Heart left ventricle (tissue), 13 donors: ENCODE data around the gene SLC26A4.

Experiments
- CTCF ChIP-seq, 12 donors: fragments of 200-600 bp; sonication (generic) in 4 of 12; IDR thresholded peaks; one replicate each; pipeline versions ENCODE4 v1.5.0 to v1.8.0; 2018 to 2022; ENCODE audit warnings: antibody characterized with exemption in 12 of 12, mild to moderate bottlenecking in 5 of 12
- POLR2A ChIP-seq, 2 donors: fragments of 450-650 bp; IDR thresholded peaks; one replicate each; pipeline ENCODE4 v1.6.1; 2017; ENCODE audit warnings: antibody characterized with exemption in 2 of 2, mild to moderate bottlenecking in 2 of 2, moderate library complexity in 2 of 2
- donor health status: ischemic (EF 13 %, LVEDD 7.1; RV severe dilation, severe dysfunction).
- donor health status: DM: no; HTN: yes; CAD: no.
- donor health status: DM: no; HTN: no; CAD: no.
- donor health status: ischemic (EF 25% LVEDD 6.9; RV normal size, moderate dysfunction).
- donor health status: ischemic (EF 25% LVEDD 5.7; RV mildly dilated, moderate dysfunction).
- donor health status: ischemic (EF 35%, LVEDD 5.7; RV mildly dilated, moderate dysfunction).
- donor health status: nonischemic (EF 11% LVEDD 7.7; RV severe dilation, severe dysfunction).
- donor health status: DM: yes; HTN: yes; CAD: no.
- donor health status: PGD.
- donor health status: ischemic (EF 29% LVEDD 5.4; RV normal size, mild dysfunction).
- donor health status: nonischemic (EF 23%, LVEDD 6.1; RV moderate dilation, normal function).

GRCh38 chr7:107643407-107643806 lies 17.2 kb upstream of the SLC26A4 start:
- TF ChIP-seq CTCF (IDR thresholded peaks at IDR 0.05) (no peak), POLR2A (IDR thresholded peaks at IDR 0.05) (no peak)
